Activated naive CD8-positive, alpha-beta T cell (primary cell): ENCODE measurements around the gene NOP9.

Experiments
- H3K27ac Mint-ChIP-seq: one replicate; pipeline ENCODE4 v1.8.0; 2021; ENCODE audit warnings: mixed read lengths
- H3K27me3 Mint-ChIP-seq: one replicate; pipeline ENCODE4 v1.8.0; 2021; ENCODE audit warnings: mixed read lengths
- H3K36me3 Mint-ChIP-seq: one replicate; pipeline ENCODE4 v1.8.0; 2021; ENCODE audit warnings: mixed read lengths
- H3K4me1 Mint-ChIP-seq: one replicate; pipeline ENCODE4 v1.8.0; 2021; ENCODE audit warnings: low read depth, mixed read lengths
- H3K4me3 Mint-ChIP-seq: one replicate; pipeline ENCODE4 v1.8.0; 2021; ENCODE audit warnings: mild to moderate bottlenecking, mixed read lengths
- H3K9me3 Mint-ChIP-seq: one replicate; pipeline ENCODE4 v1.8.0; 2021; ENCODE audit warnings: low read depth, mixed read lengths

NOP9 gene

GRCh38 chr14:24260026-24260779 lies 39.4 kb upstream of the NOP9 start:
- H3K27ac Mint-ChIP-seq = no peak overlapping the region
- H3K4me1 Mint-ChIP-seq = no peaks in the 10 kb centered on the region
- no peaks in the 10 kb centered on the region for H3K9me3 Mint-ChIP-seq
- H3K4me3 Mint-ChIP-seq = no peak overlapping the region
- H3K27me3 Mint-ChIP-seq = no peaks in the 10 kb centered on the region
- H3K36me3 Mint-ChIP-seq = peaks cover 2% of the 10 kb centered on the region

- Mint-ChIP-seq H3K36me3 (peaks cover 2% of the 10 kb centered on the region), H3K9me3 (no peaks in the 10 kb centered on the region), H3K4me3 (no peak overlapping the region), H3K4me1 (no peaks in the 10 kb centered on the region), H3K27me3 (no peaks in the 10 kb centered on the region), H3K27ac (no peak overlapping the region)
Observed at GRCh38 chr14:24260780-24261157, 38.9 kb upstream of the NOP9 start.

GRCh38 chr14:24261256-24261968 lies 38.2 kb upstream of the NOP9 start:
- H3K27ac Mint-ChIP-seq = no peak overlapping the region
- no peak overlapping the region for H3K4me3 Mint-ChIP-seq
- H3K9me3 Mint-ChIP-seq = no peaks in the 10 kb centered on the region
- H3K4me1 Mint-ChIP-seq = no peaks in the 10 kb centered on the region
- no peaks in the 10 kb centered on the region for H3K27me3 Mint-ChIP-seq
- peaks cover 2% of the 10 kb centered on the region for H3K36me3 Mint-ChIP-seq

GRCh38 chr14:24261969-24262327 lies 37.7 kb upstream of the NOP9 start:
- H3K4me3 Mint-ChIP-seq = no peak overlapping the region
- H3K36me3 Mint-ChIP-seq = peaks cover 2% of the 10 kb centered on the region
- no peak overlapping the region for H3K27ac Mint-ChIP-seq
- H3K4me1 Mint-ChIP-seq = peaks cover under 1% of the 10 kb centered on the region
- H3K27me3 Mint-ChIP-seq = no peaks in the 10 kb centered on the region
- H3K9me3 Mint-ChIP-seq = no peaks in the 10 kb centered on the region

GRCh38 chr14:24262821-24263733 lies 36.6 kb upstream of the NOP9 start, which contains the start of gene TGM1:
Gene TGM1, minus strand, starts transcription at chr14:24263177. Its CDS starts 825 bp downstream, at chr14:24262352.
- H3K9me3 Mint-ChIP-seq = no peaks in the 10 kb centered on the region
- H3K4me3 Mint-ChIP-seq = no peak within 1 kb of the TSS
- H3K27ac Mint-ChIP-seq = no peak within 1 kb of the TSS
- H3K36me3 Mint-ChIP-seq = peaks cover 5% of the 10 kb centered on the region
- peaks cover 2% of the 10 kb centered on the region for H3K4me1 Mint-ChIP-seq
- H3K27me3 Mint-ChIP-seq = no peaks in the 10 kb centered on the region

- H3K27ac Mint-ChIP-seq = no peak overlapping the region
- H3K4me1 Mint-ChIP-seq = peaks cover 2% of the 10 kb centered on the region
- H3K27me3 Mint-ChIP-seq = no peaks in the 10 kb centered on the region
- peaks cover 5% of the 10 kb centered on the region for H3K36me3 Mint-ChIP-seq
- H3K4me3 Mint-ChIP-seq = no peak overlapping the region
- no peaks in the 10 kb centered on the region for H3K9me3 Mint-ChIP-seq
Observed at GRCh38 chr14:24263848-24264247, 35.8 kb upstream of the NOP9 start.

- no peaks in the 10 kb centered on the region for H3K9me3 Mint-ChIP-seq
- H3K4me1 Mint-ChIP-seq = peaks cover 2% of the 10 kb centered on the region
- H3K27ac Mint-ChIP-seq = no peak overlapping the region
- H3K4me3 Mint-ChIP-seq = no peak overlapping the region
- H3K27me3 Mint-ChIP-seq = no peaks in the 10 kb centered on the region
- H3K36me3 Mint-ChIP-seq = peaks cover 5% of the 10 kb centered on the region
Observed at GRCh38 chr14:24264298-24264697, 35.4 kb upstream of the NOP9 start.

GRCh38 chr14:24266344-24267244 lies 33.1 kb upstream of the NOP9 start:
- no peaks in the 10 kb centered on the region for H3K27me3 Mint-ChIP-seq
- no peak overlapping the region for H3K27ac Mint-ChIP-seq
- no peak overlapping the region for H3K4me3 Mint-ChIP-seq
- H3K9me3 Mint-ChIP-seq = no peaks in the 10 kb centered on the region
- peaks cover 8% of the 10 kb centered on the region for H3K4me1 Mint-ChIP-seq
- peaks cover 5% of the 10 kb centered on the region for H3K36me3 Mint-ChIP-seq

- no peaks in the 10 kb centered on the region for H3K9me3 Mint-ChIP-seq
- H3K4me3 Mint-ChIP-seq = no peak overlapping the region
- H3K27ac Mint-ChIP-seq = no peak overlapping the region
- no peaks in the 10 kb centered on the region for H3K27me3 Mint-ChIP-seq
- H3K36me3 Mint-ChIP-seq = peaks cover 4% of the 10 kb centered on the region
- H3K4me1 Mint-ChIP-seq = peaks cover 18% of the 10 kb centered on the region
Observed at GRCh38 chr14:24267516-24267915, 32.1 kb upstream of the NOP9 start.

- Mint-ChIP-seq H3K9me3 (no peaks in the 10 kb centered on the region), H3K4me1 (peaks cover 22% of the 10 kb centered on the region), H3K36me3 (peaks cover 3% of the 10 kb centered on the region), H3K27me3 (no peaks in the 10 kb centered on the region), H3K27ac (no peak overlapping the region), H3K4me3 (no peak overlapping the region)
Observed at GRCh38 chr14:24268225-24268624, 31.4 kb upstream of the NOP9 start.

- peaks cover 5% of the 10 kb centered on the region for H3K36me3 Mint-ChIP-seq
- no peaks in the 10 kb centered on the region for H3K27me3 Mint-ChIP-seq
- H3K27ac Mint-ChIP-seq = peak overlapping the region; percentile 34
- peaks cover 33% of the 10 kb centered on the region for H3K4me1 Mint-ChIP-seq
- H3K4me3 Mint-ChIP-seq = no peak overlapping the region
- no peaks in the 10 kb centered on the region for H3K9me3 Mint-ChIP-seq
Observed at GRCh38 chr14:24269368-24269767, 30.3 kb upstream of the NOP9 start.

GRCh38 chr14:24269910-24270536 lies 29.6 kb upstream of the NOP9 start:
- H3K27me3 Mint-ChIP-seq = no peaks in the 10 kb centered on the region
- peaks cover 35% of the 10 kb centered on the region for H3K4me1 Mint-ChIP-seq
- H3K36me3 Mint-ChIP-seq = peaks cover 5% of the 10 kb centered on the region
- H3K27ac Mint-ChIP-seq = no peak overlapping the region
- H3K4me3 Mint-ChIP-seq = peak overlapping the region; percentile 89
- H3K9me3 Mint-ChIP-seq = no peaks in the 10 kb centered on the region

GRCh38 chr14:24270537-24271133 lies 29.0 kb upstream of the NOP9 start:
- H3K36me3 Mint-ChIP-seq = peaks cover 5% of the 10 kb centered on the region
- no peaks in the 10 kb centered on the region for H3K9me3 Mint-ChIP-seq
- no peaks in the 10 kb centered on the region for H3K27me3 Mint-ChIP-seq
- H3K4me3 Mint-ChIP-seq = peak overlapping the region; percentile 89
- H3K27ac Mint-ChIP-seq = peak overlapping the region; percentile 93
- peaks cover 37% of the 10 kb centered on the region for H3K4me1 Mint-ChIP-seq
